K562 (cell line): ENCODE results near the gene MMP20. TPM values are rescaled to one million over a fixed set of nuclear protein-coding genes. Genes with fewer than 3 reads are reported as not detected.

Source experiments
- ATAC-seq: fragments of 200-7000 bp; cut with Tn5 transposase; 3 replicates; pipeline ENCODE4 v1.9.1; 2020; ENCODE audit warnings: moderate library complexity
- BruUV-seq: library from RNA; stranded (reverse); fragments of 400-500 nt; replicated peaks from 2 replicates; lab custom pipeline; 2021; lab: Mats Ljungman, UMichigan
- CTCF ChIA-PET: fragments of 300-600 bp; formaldehyde crosslinking; extraction: SDS; loops from one replicate; lab custom pipeline; 2021; ENCODE audit warnings: low intra/inter-chr PET ratio; lab: Yijun Ruan, JAX
- POLR2A ChIA-PET: fragments of 300-600, 350-650 bp; sonication (Branson Sonifier 250); formaldehyde crosslinking; extraction: SDS; loops from one replicate; lab custom pipeline; 2021; ENCODE audit warnings: antibody characterized with exemption, inconsistent platforms; lab: Yijun Ruan, JAX
- DNase-seq, 4 experiments: peaks; one replicate each; pipeline versions ENCODE4 v3.0.0 to v3.0.0-alpha.2; 2011 to 2018; ENCODE audit warnings: low spot score in 3 of 4, mixed read lengths in 3 of 4; ENCODE audit errors: extremely low read depth in 1 of 4
- FAIRE-seq: peaks from 2 replicates; lab custom pipeline; 2011; peaks lifted over from hg19 to GRCh38; lab: Jason Lieb, UNC
- H2AFZ ChIP-seq: 2 replicates; pipeline ENCODE4 v1.6.0; 2011; ENCODE audit warnings: low read depth, low read length, control low read depth, inconsistent platforms
- H3K27ac ChIP-seq: fragments of 200-600 bp; 3 replicates; pipeline ENCODE4 v1.8.0; 2011; ENCODE audit warnings: low read depth, mild to moderate bottlenecking, control low read depth, inconsistent platforms, low read length, moderate library complexity, mixed read lengths; ENCODE audit errors: extremely low read depth
- H3K27me3 ChIP-seq, 2 experiments: fragments of 300-600 bp in 1 of 2; 2 replicates in 1 of 2; 3 replicates in 1 of 2; pipeline versions ENCODE4 v1.6.0 to v1.8.0; 2011; ENCODE audit warnings: inconsistent platforms in 2 of 2, low read length in 2 of 2, mild to moderate bottlenecking in 1 of 2, mixed read lengths in 1 of 2, moderate library complexity in 1 of 2; ENCODE audit not compliant: control insufficient read depth in 2 of 2, insufficient read depth in 2 of 2
- H3K36me3 ChIP-seq: fragments of 300-600 bp; 3 replicates; pipeline ENCODE4 v1.8.0; 2011; ENCODE audit warnings: mild to moderate bottlenecking, low read length, inconsistent platforms; ENCODE audit not compliant: control insufficient read depth, insufficient read depth
- H3K4me1 ChIP-seq, 2 experiments: fragments of 200-600 bp in 1 of 2; replicated peaks in 1 of 2; 2 replicates in 1 of 2; 3 replicates in 1 of 2; pipeline versions ENCODE4 v1.5.1 to v1.8.0; 2011; ENCODE audit warnings: inconsistent platforms in 2 of 2, low read length in 2 of 2, mild to moderate bottlenecking in 1 of 2, mixed read lengths in 1 of 2, moderate library complexity in 1 of 2; ENCODE audit not compliant: control insufficient read depth in 2 of 2, insufficient read depth in 2 of 2
- H3K4me2 ChIP-seq: 2 replicates; pipeline ENCODE4 v1.6.1; 2011; ENCODE audit warnings: low read length, control low read depth, inconsistent platforms, mixed read lengths; ENCODE audit not compliant: insufficient read depth
- H3K4me3 ChIP-seq: fragments of 200-600 bp; sonication (generic), shearing (Covaris generic); 2 replicates; pipeline ENCODE4 v1.5.1; 2016; ENCODE audit warnings: control low read depth, inconsistent platforms
- H3K79me2 ChIP-seq: fragments of 200-600 bp; 3 replicates; pipeline ENCODE4 v1.8.0; 2011; ENCODE audit warnings: low read length, inconsistent platforms; ENCODE audit not compliant: control insufficient read depth, insufficient read depth
- H3K9ac ChIP-seq, 2 experiments: 2 replicates each; pipeline versions ENCODE4 v1.6.0 to v1.6.1; 2011; ENCODE audit warnings: low read depth in 2 of 2, low read length in 2 of 2, control low read depth in 1 of 2, inconsistent platforms in 1 of 2, mild to moderate bottlenecking in 1 of 2, mixed read lengths in 1 of 2; ENCODE audit not compliant: insufficient read depth in 1 of 2
- H3K9me1 ChIP-seq: one replicate; pipeline ENCODE4 v1.6.0; 2011; ENCODE audit warnings: inconsistent platforms, mild to moderate bottlenecking, low read length, moderate library complexity; ENCODE audit not compliant: control insufficient read depth, insufficient read depth
- H3K9me3 ChIP-seq: replicated peaks from 2 replicates; pipeline ENCODE4 v1.5.1; 2011; ENCODE audit warnings: low read depth, low read length, inconsistent platforms; ENCODE audit not compliant: control insufficient read depth, insufficient read depth
- H4K20me1 ChIP-seq: replicated peaks from 2 replicates; pipeline ENCODE4 v1.6.1; 2011; ENCODE audit warnings: low read length, inconsistent platforms, mixed read lengths; ENCODE audit not compliant: control insufficient read depth, insufficient read depth
- DMBX1 ChIP-seq: fragments of 250-450 bp; sonication (Bioruptor Pico); IDR thresholded peaks from 2 replicates; pipeline ENCODE4 v1.8.0; 2022; ENCODE audit warnings: inconsistent platforms, mild to moderate bottlenecking, moderate library complexity, borderline replicate concordance
- DNMT1 ChIP-seq: fragments of 450-650 bp; IDR thresholded peaks from 2 replicates; pipeline ENCODE4 v1.6.1; 2016; ENCODE audit warnings: antibody characterized with exemption, mild to moderate bottlenecking
- EHMT2 ChIP-seq: fragments of 450-650 bp; IDR thresholded peaks from 2 replicates; pipeline ENCODE4 v1.6.1; 2018; ENCODE audit warnings: antibody characterized with exemption
- GTF2E2 ChIP-seq: fragments of 200-800 bp; sonication (Bioruptor generic); IDR thresholded peaks from 2 replicates; pipeline ENCODE4 v1.6.1; 2016; ENCODE audit warnings: missing genetic modification characterization, missing compliant biosample characterization
- HEY1 ChIP-seq: fragments of 250-450 bp; sonication (Bioruptor Pico); IDR thresholded peaks from 2 replicates; pipeline ENCODE4 v1.5.0; 2020; ENCODE audit warnings: mild to moderate bottlenecking, moderate library complexity, borderline replicate concordance
- NR3C1 ChIP-seq: sonication (generic); formaldehyde crosslinking; IDR thresholded peaks from 2 replicates; pipeline ENCODE4 v1.8.1; 2022; ENCODE audit warnings: missing genetic modification reagents
- PTTG1 ChIP-seq: fragments of 450-650 bp; IDR thresholded peaks from 2 replicates; pipeline ENCODE4 v1.6.1; 2016; ENCODE audit warnings: low read depth, mild to moderate bottlenecking, missing genetic modification characterization, missing compliant biosample characterization
- SMAD2 ChIP-seq: fragments of 150-350 bp; IDR thresholded peaks from 2 replicates; pipeline ENCODE4 v1.6.1; 2014; ENCODE audit warnings: low read depth, mild to moderate bottlenecking, low read length
- TEAD4 ChIP-seq, 2 experiments: sonication (generic) in 1 of 2; formaldehyde crosslinking in 1 of 2; IDR thresholded peaks; 2 replicates each; pipeline versions ENCODE4 v1.6.1 to v1.8.0; 2012 to 2022; ENCODE audit warnings: borderline replicate concordance in 1 of 2, inconsistent platforms in 1 of 2, low read length in 1 of 2, mild to moderate bottlenecking in 1 of 2, missing genetic modification reagents in 1 of 2
- ZNF239 ChIP-seq: fragments of 250-450 bp; sonication (Bioruptor Pico); IDR thresholded peaks from 2 replicates; pipeline ENCODE4 v1.4.0; 2020; ENCODE audit warnings: mild to moderate bottlenecking
- ZNF584 ChIP-seq: fragments of 200-800 bp; sonication (Bioruptor generic); IDR thresholded peaks from 2 replicates; pipeline ENCODE4 v1.6.1; 2016; ENCODE audit warnings: low read depth, mild to moderate bottlenecking, missing genetic modification characterization, missing compliant biosample characterization
- WGBS: fragments of 100-300 bp; shearing (Covaris generic); methylation state at CpG from one replicate; pipeline ENCODE4 v1.1.6; 2016; ENCODE audit warnings: low coverage, mixed read lengths; ENCODE audit not compliant: insufficient coverage; ENCODE audit errors: missing lambda C conversion rate; 5-methylcytosine and 5-hydroxymethylcytosine counted together
- in situ Hi-C: fragments of 300-500 bp; cut with MboI; formaldehyde crosslinking; loops from 4 replicates; pipeline ENCODE4 v1.15.0; 2018; ENCODE audit warnings: inconsistent platforms, mixed read lengths
- intact Hi-C: fragments of 100-400 bp; cut with micrococcal nuclease; formaldehyde crosslinking; loops from 2 replicates; pipeline ENCODE4 v1.14.2; 2022
- polyA plus RNA-seq, 8 experiments: library from polyadenylated mRNA; depleted of rRNA in 4 of 8; stranded (reverse) in 5 of 8; unstranded in 3 of 8; fragments of >200 nt; fragmentation: Nextera tagmentation in 2 of 8; fragmentation: Illumina TruSeq in 1 of 8; extraction: Ambion mirVana in 2 of 8; extraction: Trizol in 1 of 8; gene quantifications; 2 replicates each; pipeline versions ENCODE4 v1.2.1 to v1.2.3, GENCODE V29; 2011 to 2014; ENCODE audit warnings: inconsistent platforms in 1 of 8, missing spikeins in 1 of 8
- total RNA-seq, 7 experiments: library from RNA; depleted of rRNA in 6 of 7; stranded (reverse); fragments of >200 nt in 6 of 7; fragmentation: Illumina TruSeq in 2 of 7; extraction: Trizol in 2 of 7; gene quantifications; 2 replicates each; pipeline versions ENCODE4 v1.2.1 to v1.2.3, GENCODE V29; 2011 to 2021; ENCODE audit warnings: low replicate concordance in 1 of 7
- TF ChIP-seq, protein P1 (sequence below): fragments of 450-650 bp; formaldehyde crosslinking; IDR thresholded peaks from 2 replicates; pipeline ENCODE4 v1.4.0; 2022; ENCODE audit warnings: missing genetic modification characterization
- TF ChIP-seq, protein P2 (sequence below): sonication (generic); formaldehyde crosslinking; IDR thresholded peaks from 2 replicates; pipeline ENCODE4 v1.8.0; 2022; ENCODE audit warnings: mild to moderate bottlenecking, missing genetic modification reagents

Gene MMP20
- total and polyA plus RNA-seq, 9 of the 15 experiments (the other 6 are each of a cell fraction or from before 2014, with no cell fraction given): not detected

DNA sequence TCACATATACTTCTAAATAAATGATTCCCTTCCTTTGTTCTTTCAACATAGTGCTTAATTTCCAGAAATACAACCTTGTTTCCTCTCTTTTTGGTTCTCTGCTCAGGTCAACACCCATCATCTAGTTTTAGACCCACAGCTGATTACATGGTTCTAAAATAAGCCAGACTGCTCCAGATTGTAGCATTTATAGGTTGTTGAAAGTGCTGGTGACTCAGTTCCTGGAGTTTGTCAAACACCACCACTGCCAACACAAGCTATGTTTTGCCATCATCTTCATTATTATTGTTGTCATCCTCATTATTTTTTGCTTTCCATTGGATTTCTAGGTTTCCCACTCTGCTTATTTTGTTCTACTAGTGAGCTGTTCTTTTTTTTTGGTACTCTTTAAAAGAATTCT is 22.3 kb upstream of the MMP20 start (continued):
- TF ChIP-seq, protein P1, sequence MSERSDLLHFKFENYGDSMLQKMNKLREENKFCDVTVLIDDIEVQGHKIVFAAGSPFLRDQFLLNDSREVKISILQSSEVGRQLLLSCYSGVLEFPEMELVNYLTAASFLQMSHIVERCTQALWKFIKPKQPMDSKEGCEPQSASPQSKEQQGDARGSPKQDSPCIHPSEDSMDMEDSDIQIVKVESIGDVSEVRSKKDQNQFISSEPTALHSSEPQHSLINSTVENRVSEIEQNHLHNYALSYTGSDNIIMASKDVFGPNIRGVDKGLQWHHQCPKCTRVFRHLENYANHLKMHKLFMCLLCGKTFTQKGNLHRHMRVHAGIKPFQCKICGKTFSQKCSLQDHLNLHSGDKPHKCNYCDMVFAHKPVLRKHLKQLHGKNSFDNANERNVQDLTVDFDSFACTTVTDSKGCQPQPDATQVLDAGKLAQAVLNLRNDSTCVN (CRISPR knock-in tag): no peak
- TF ChIP-seq DMBX1 (no peak), PTTG1 (tag) (no peak), DNMT1 (no peak), ZNF239 (no peak), SMAD2 (no peak), ZNF584 (CRISPR knock-in tag) (no peak), EHMT2 (no peak), HEY1 (no peak)
- TF ChIP-seq, protein P2, sequence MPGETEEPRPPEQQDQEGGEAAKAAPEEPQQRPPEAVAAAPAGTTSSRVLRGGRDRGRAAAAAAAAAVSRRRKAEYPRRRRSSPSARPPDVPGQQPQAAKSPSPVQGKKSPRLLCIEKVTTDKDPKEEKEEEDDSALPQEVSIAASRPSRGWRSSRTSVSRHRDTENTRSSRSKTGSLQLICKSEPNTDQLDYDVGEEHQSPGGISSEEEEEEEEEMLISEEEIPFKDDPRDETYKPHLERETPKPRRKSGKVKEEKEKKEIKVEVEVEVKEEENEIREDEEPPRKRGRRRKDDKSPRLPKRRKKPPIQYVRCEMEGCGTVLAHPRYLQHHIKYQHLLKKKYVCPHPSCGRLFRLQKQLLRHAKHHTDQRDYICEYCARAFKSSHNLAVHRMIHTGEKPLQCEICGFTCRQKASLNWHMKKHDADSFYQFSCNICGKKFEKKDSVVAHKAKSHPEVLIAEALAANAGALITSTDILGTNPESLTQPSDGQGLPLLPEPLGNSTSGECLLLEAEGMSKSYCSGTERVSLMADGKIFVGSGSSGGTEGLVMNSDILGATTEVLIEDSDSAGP: no peak

DNA sequence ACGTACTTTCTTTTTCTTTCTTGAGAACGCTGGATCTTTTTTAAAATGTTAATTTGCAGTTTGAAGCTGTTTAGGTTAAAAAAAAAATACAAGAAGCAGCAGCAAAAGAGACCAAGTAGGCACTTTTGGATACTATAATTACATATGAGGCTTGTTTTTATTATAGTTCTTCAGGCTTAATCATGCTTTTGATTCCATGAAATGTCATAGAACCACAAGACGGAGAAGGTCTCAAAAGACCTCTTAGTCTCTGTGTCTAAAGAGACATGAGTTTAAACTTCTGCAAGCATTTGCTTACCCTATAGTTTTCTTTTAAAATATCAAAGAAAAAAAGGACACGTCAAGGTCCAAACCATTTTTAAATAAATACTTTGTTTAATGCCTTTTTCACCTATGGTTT is 18.8 kb upstream of the MMP20 start:
- CTCF ChIA-PET: no interaction called here
- ATAC-seq (no peak), DNase-seq (no peak), FAIRE-seq (no peak)
- Histone ChIP-seq H3K4me3 (no peak overlapping the region), H3K4me1 (no peaks in the 10 kb centered on the region), H3K4me2 (no peak overlapping the region), H3K9ac (no peak overlapping the region), H3K79me2 (no peaks in the 10 kb centered on the region), H4K20me1 (no peaks in the 10 kb centered on the region), H3K9me1 (no peaks in the 10 kb centered on the region), H2AFZ (no peak overlapping the region), H3K36me3 (no peaks in the 10 kb centered on the region), H3K9me3 (no peaks in the 10 kb centered on the region), H3K27ac (no peak overlapping the region), H3K27me3 (no peaks in the 10 kb centered on the region; a peak in 1 of 5 replicates)
- in situ Hi-C loops: no loop called here
- BruUV-seq: no TSS peak
- intact Hi-C loops: no loop called here
- 5% methylated on average over 4 of the region's 4 CpGs for WGBS
- TF ChIP-seq GTF2E2 (tag) (no peak), NR3C1 (CRISPR knock-in tag) (no peak), TEAD4 (IDR thresholded peaks at IDR 0.05; ENCODE audit: low read length) (no peak), TEAD4 (CRISPR knock-in tag; IDR thresholded peaks at IDR 0.05; ENCODE audit: borderline replicate concordance) (no peak)
- POLR2A ChIA-PET: no interaction called here
